ENCODE data around the gene GRM3.

DNA sequence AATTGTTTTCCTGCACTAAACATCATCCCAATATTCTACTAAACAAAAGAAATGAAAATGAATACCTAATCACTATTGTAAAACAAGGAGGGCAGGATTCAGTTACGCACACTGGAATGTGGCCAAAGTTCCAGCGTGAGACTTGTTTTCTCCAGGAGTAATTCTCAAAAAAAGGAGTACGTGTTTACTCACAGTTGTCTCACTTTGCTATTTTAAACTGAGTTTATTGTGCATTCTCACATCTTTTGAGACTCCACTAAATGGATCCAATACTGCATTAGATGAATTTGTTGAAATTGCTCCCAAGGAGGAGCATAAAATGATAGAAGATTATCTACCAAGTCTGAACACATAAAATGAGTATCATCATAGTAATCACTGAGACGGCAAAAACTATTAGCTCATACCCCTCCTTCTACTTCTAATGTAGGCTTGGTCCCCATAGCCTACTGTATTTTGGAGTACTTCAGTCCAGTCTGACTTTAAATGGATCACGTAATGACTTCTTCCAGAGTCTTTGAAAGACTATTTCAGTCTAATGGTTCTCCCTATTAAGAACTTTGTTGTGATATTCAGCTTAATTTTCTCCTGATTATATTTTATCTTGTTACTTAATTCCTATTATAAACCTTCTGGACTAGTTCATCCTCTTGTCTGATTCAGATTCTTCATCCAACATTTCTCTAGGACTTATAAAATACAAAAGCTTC, 3.8 kb downstream of the GRM3 start:
- TF ChIP-seq, protein P1, sequence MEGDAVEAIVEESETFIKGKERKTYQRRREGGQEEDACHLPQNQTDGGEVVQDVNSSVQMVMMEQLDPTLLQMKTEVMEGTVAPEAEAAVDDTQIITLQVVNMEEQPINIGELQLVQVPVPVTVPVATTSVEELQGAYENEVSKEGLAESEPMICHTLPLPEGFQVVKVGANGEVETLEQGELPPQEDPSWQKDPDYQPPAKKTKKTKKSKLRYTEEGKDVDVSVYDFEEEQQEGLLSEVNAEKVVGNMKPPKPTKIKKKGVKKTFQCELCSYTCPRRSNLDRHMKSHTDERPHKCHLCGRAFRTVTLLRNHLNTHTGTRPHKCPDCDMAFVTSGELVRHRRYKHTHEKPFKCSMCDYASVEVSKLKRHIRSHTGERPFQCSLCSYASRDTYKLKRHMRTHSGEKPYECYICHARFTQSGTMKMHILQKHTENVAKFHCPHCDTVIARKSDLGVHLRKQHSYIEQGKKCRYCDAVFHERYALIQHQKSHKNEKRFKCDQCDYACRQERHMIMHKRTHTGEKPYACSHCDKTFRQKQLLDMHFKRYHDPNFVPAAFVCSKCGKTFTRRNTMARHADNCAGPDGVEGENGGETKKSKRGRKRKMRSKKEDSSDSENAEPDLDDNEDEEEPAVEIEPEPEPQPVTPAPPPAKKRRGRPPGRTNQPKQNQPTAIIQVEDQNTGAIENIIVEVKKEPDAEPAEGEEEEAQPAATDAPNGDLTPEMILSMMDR (conservative IDR thresholded peaks at IDR 0.05 in 1 of 2, IDR thresholded peaks at IDR 0.05 in 1 of 2; ENCODE audit: extremely low read depth in 1 of 2, insufficient read depth in 1 of 2, low read depth in 1 of 2, low read length in 2 of 2) = no peak
- no peak for TF ChIP-seq EZH2 (IDR thresholded peaks at IDR 0.05; ENCODE audit: borderline replicate concordance, low read length)

Data from mammary epithelial cell (primary cell).